Left kidney (tissue), 2 donors: ENCODE results near the gene MAN1A1. TPM values are rescaled to one million over a fixed set of nuclear protein-coding genes. Genes with fewer than 3 reads are reported as not detected.

ENCODE experiments used
- DNase-seq: peaks from one replicate; pipeline ENCODE4 v3.0.0-alpha.2; 2013
- polyA plus RNA-seq: library from polyadenylated mRNA; unstranded; fragments of 120-200 nt; gene quantifications from one replicate; pipeline ENCODE4 v1.2.1, GENCODE V29; 2013; ENCODE audit not compliant: insufficient read length

Gene MAN1A1
- polyA plus RNA-seq, 1 donor = 89.9 TPM

GRCh38 chr6:119273272-119274196 is 76.0 kb downstream of the MAN1A1 start:
- no peak for DNase-seq

GRCh38 chr6:119270545-119270944 is 79.0 kb downstream of the MAN1A1 start:
- DNase-seq = no peak

GRCh38 chr6:119269266-119270103 is 80.1 kb downstream of the MAN1A1 start:
- DNase-seq = no peak

DNA sequence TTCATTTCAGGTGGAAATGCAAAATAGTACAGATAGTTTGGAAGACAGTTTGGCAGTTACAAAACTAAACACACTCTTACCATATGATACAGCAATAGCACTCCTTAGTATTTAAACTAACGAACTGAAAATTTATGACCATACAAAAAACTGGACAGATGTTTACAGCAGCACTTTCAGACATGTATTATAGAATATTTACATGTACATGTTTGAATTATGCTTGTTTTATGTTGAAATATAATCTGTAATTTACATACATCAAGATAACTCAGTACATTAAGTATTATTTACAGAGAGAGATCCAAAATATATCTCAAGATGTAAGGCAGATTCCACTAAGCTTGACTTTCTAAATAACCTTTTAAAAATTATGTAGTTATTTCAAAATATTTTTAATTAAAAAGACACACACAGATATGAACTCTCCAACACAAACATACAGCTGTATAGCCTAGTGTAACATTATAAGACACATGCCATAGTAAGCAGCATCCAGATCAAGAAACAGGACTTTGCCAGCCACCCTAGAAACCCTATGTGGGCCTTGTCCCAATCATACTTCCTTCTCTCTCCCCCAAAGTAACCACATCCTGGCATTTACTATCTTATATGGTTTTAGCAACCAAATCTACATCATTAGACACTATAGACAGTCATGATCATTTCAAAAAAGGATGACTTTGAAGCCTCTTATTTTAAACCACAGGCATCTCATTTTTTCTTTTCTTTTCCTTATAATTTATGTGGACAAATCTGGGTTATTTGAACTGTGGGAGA is 82.2 kb downstream of the MAN1A1 start:
- no peak for DNase-seq

- DNase-seq = no peak
These were observed 84.6 kb downstream of the MAN1A1 start for GRCh38 chr6:119264854-119265397.

DNA sequence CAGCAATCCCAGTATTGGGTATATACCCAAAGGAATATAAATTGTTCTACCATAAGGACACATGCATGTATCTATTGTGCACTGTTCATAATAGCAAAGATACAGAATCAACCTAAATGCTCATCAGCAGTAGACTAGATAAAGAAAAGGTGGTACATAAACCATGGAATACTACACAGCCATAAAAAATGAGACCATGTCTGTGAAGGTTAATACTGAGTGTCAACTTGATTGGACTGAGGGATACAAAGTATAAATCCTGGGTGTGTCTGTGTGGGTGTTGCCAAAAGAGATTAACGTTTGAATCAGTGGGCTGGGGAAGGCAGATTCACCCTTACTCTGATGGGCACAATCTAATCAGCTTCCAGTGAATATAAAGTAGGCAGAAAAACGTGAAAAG is 86.9 kb downstream of the MAN1A1 start:
- DNase-seq = no peak

GRCh38 chr6:119261944-119262284 is 87.6 kb downstream of the MAN1A1 start:
- DNase-seq = no peak

DNA sequence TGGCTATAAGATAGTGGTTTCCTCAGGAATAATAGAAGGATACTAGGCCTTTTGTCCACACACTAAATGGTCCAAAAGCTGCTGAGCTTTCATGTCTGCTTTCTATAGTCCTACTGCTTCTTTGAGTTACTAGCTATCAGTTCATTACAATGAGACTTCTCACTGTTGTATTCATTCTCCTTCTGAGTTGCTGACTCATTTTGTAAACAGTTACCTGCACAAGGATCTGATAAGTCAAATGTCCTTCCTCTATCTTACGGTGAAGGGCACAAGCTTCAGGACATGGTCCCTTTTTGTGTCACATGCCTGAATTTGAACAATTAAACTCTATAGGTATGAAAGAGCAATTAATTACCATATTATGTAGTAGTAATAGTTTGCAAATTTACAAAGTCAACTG is 90.5 kb downstream of the MAN1A1 start:
- DNase-seq = no peak

- no peak for DNase-seq
These were observed 91.8 kb downstream of the MAN1A1 start for GRCh38 chr6:119257726-119258125.

GRCh38 chr6:119256978-119257462 is 92.5 kb downstream of the MAN1A1 start:
- DNase-seq = no peak

- no peak for DNase-seq
These were observed 93.2 kb downstream of the MAN1A1 start for GRCh38 chr6:119256392-119256791.

GRCh38 chr6:119255492-119255891 is 94.1 kb downstream of the MAN1A1 start:
- DNase-seq = no peak

DNA sequence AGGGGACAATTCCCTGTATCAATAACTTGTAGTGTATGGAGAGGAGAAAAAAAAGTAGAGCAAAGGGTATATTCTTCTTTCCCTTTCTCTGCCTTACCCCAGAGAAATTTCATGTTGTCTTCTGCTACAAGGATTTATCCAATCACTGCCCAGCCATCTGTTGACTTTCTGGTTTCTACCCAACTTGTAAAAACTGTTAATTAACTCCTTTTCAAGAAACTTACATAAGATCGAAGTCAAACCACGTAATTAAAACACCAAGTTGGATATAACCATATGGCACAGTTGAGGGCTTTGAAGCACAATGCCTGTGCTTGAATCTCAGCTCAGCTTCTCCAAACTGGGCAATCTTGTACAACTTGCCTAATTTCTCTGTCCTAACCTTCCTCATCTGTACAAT is 99.5 kb downstream of the MAN1A1 start:
- DNase-seq = no peak

DNA sequence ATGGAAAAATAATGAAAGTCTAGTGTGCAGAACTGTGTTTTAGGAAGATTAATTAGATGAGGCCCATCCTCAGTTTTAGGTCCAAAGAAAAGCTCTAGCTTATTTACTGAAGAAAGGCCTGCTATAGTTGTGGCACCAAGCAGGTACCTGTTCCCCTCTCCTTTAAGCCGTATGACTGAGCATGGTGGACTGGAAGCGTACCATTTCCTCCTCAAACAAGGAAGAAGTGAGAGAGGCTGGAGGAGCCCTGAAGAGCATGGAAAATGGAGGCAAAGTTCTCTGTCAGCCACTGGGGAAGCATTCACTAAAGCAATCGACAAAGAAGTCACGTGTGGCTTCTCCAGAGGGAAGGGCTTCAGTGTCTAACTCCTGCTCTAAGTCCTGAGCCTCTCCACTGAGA is 100.2 kb downstream of the MAN1A1 start:
- DNase-seq = no peak

DNA sequence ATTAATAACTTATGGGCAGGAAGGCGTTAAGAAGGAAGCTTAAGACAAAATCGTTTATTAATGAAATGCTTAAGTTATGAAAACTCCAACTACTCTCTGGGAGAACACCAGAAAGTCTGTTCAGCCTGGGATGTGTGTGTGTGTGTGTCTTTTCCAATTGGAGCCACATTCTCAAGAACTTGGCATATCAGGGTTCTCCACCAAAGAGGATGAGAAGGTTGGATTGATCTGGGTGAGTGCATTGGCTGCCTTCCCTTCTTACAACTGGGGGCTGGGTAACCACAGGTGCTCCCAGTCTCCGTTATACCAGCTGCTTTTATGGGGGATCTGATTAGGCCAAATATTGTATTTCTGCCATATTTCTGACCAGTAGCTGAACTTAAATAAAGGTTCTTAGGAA is 102.1 kb downstream of the MAN1A1 start:
- DNase-seq = no peak

GRCh38 chr6:119243657-119244056 is 105.9 kb downstream of the MAN1A1 start:
- no peak for DNase-seq

DNA sequence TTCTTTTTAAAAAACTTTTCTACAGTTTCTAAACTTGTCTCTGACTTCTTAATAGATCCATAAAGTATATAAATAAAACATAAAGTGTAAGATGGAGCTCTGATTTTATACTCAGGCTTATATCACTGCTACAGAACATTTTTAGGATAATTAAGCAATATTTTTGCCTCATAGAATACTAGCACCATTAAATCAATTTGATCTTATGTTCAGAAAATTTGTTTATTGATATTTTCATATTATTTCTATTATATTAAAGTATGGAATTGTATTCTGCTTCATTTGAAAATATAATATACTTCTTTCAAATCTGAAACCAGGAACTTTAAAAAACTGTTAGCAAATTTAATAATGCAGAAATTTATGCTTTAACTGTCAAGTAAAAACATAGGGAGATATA is 106.5 kb downstream of the MAN1A1 start:
- DNase-seq = no peak

DNA sequence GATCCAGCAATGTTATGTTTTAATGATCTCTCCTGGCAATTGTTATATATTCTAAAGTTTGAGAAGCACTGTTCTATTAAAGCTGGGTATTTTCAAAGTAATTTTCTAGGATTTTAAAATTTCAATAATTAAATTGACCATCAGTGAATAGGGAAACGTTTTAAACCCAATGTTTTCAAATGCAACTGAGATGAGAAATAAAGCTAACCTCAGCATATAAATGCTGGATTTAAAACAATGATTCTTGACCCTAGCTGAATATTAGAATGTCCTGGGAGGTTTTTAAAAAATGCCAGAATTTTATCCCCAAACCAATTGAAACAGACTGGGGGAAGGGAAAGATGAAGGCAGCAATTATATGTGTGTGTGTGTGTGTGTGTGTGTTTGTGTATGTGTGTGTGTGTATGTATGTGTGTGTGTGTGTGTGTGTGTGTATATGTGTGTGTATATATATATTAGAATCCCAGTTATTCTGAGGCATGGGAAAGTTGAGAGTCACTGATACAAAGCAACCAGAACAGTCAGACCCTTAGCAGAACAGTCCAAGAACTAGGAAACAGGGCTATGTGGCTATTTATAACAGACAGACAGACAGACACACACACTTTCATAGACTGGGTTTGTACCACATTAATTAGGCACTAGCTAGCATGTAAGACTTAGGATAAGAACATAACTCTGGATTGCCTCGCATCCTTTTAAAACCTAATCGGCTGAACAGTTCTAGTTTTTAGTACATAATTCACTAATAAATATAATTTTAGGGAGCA is 107.8 kb downstream of the MAN1A1 start:
- DNase-seq = no peak

DNA sequence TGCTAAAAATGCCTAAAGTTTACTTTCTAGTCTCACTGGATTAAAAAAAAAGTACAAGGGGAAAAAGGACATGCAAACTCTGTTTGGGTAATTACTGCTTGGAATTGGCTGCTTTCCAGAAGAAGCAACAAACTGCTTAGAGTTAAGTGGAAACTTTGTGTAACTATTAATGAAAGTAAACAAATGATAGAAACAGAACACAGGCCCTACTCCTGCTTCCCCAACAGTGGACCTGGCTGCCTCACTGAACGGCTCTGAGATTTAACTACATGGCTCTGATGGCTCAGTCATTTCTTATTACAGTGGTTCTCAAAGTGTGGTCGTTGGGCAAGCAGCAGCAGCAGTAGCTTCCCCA is 108.5 kb downstream of the MAN1A1 start:
- DNase-seq = peak; percentile 50

DNA sequence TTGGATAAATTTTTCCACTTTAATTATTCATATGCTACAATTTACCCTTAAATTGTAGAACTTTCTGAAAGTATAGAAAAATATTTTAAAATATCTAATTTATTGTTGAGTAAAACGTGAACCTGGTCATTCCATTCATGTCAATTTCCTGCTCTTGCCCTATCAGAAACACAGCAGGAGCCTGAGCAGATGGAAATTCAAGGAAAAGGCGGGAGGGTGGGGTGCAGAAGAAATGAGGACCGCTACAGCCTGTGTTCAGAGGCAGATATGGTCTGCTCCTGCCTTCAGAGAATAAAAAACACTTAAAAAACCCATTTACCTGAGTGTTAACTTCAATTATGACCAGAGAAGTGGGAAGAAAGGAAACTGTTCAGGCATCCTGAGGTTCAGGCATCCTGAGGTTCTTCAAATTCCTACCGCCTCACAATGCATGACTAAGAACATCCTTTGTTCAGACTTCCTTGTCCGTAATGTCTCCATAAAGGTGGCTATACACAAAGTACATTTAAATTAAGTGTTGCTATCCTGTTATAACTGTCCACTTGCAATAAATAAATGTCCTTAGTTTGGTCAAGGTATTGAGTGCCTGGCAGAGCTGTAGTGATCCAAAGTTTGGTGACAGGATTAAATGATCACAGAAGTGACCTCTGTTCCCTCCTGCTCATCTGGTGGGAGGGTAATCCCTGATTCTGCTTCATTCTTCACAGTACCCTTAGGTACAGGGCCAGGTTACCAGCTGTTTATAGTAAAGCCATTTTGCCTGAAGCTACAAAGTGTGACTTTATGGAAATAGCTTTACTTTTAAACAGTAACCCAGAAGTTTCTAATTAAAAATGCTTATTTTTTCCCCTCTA is 109.1 kb downstream of the MAN1A1 start:
- DNase-seq = no peak
